ENCODE results near the gene WDR93. TPM values are rescaled to one million over a fixed set of nuclear protein-coding genes. Genes with fewer than 3 reads are reported as not detected.

WDR93 gene
- total RNA-seq, 1 experiment from 2014 or later, result not detected

DNA sequence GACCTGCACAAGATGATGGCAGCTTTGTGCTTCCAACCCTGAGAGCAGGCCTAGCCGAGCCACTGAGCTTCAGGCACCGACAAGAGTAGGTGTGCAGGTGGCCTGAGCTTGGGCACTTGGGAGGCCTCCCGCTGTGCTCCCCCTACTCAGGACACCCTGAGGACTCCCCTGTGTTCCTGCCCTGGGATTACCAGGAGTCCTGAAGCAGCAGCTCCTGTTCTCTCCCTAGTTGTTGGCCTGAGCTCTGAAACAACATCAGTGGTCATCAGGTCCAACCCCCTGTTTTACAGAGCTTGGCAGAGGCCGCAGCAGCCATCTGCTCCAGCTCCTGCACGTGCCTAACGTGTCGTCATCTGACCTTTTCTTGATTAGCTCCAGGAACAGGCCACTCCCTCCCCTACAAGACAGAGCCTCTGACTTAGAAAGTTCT is 77.5 kb downstream of the WDR93 start:
- Histone ChIP-seq H3K9me3 (ENCODE audit: low read depth, low read length, poor library complexity, severe bottlenecking) (no peaks in the 10 kb centered on the region), H3K36me3 (ENCODE audit: insufficient read depth, low read length, poor library complexity, severe bottlenecking) (no peaks in the 10 kb centered on the region), H3K4me1 (ENCODE audit: insufficient read depth, low read length, poor library complexity, severe bottlenecking) (no peaks in the 10 kb centered on the region), H3K27me3 (replicated peaks; ENCODE audit: insufficient read depth, low read depth, low read length, poor library complexity) (no peaks in the 10 kb centered on the region), H3K27ac (ENCODE audit: low read depth, low read length, poor library complexity, severe bottlenecking) (no peak overlapping the region), H3K4me3 (ENCODE audit: low read depth, low read length, poor library complexity, severe bottlenecking) (no peak overlapping the region)
- ChIA-PET POLR2A (ENCODE audit: low non-redundant PET) (no interaction called here), CTCF (interaction anchor here (0.5 to 0.6 kb wide), 2 partner anchors 18 to 137 kb away, joined by 3 to 5 read pairs; no protein-coding TSS in a partner anchor)
- DNase-seq (ENCODE audit: low spot score), result no peak
- intact Hi-C loops (cut with micrococcal nuclease; ENCODE audit: unreplicated experiment), result no loop called here
- BruUV-seq (replicated peaks), result no TSS peak
- TF ChIP-seq, protein P1, sequence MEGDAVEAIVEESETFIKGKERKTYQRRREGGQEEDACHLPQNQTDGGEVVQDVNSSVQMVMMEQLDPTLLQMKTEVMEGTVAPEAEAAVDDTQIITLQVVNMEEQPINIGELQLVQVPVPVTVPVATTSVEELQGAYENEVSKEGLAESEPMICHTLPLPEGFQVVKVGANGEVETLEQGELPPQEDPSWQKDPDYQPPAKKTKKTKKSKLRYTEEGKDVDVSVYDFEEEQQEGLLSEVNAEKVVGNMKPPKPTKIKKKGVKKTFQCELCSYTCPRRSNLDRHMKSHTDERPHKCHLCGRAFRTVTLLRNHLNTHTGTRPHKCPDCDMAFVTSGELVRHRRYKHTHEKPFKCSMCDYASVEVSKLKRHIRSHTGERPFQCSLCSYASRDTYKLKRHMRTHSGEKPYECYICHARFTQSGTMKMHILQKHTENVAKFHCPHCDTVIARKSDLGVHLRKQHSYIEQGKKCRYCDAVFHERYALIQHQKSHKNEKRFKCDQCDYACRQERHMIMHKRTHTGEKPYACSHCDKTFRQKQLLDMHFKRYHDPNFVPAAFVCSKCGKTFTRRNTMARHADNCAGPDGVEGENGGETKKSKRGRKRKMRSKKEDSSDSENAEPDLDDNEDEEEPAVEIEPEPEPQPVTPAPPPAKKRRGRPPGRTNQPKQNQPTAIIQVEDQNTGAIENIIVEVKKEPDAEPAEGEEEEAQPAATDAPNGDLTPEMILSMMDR (conservative IDR thresholded peaks at IDR 0.05; ENCODE audit: low read depth, low read length), result no peak
- no peak for TF ChIP-seq EZH2 (IDR thresholded peaks at IDR 0.05; ENCODE audit: borderline replicate concordance, low read depth, low read length, poor library complexity, severe bottlenecking)

GRCh38 chr15:89769366-89769765 is 78.8 kb downstream of the WDR93 start:
- H3K27ac ChIP-seq (ENCODE audit: low read depth, low read length, poor library complexity, severe bottlenecking), result no peak overlapping the region
- H3K27me3 ChIP-seq (replicated peaks; ENCODE audit: insufficient read depth, low read depth, low read length, poor library complexity), result no peaks in the 10 kb centered on the region
- BruUV-seq (replicated peaks), result no TSS peak

DNA sequence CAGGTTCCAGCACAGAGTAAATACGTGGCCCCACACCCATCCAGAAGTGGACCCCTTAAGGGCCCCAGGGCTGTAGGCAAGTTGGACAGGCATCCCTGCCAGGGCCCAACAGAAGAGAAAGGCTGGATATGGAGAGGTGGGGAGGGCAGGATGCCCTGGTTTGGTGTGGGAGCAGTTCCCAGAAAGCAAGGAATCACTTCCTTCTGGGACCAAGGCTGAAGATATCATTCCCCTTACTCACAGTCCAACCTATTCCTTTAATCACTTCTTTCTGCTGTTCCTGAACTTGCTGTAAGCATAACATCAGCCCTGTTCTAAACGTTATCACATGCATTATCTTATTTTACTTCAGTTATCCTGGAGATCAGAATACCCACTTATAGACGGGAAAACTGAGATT is 79.4 kb downstream of the WDR93 start:
- TF ChIP-seq, protein P1 (conservative IDR thresholded peaks at IDR 0.05; ENCODE audit: low read depth, low read length), result no peak
- TF ChIP-seq EZH2 (IDR thresholded peaks at IDR 0.05; ENCODE audit: borderline replicate concordance, low read depth, low read length, poor library complexity, severe bottlenecking), result no peak
- no peak overlapping the region for H3K4me3 ChIP-seq (ENCODE audit: low read depth, low read length, poor library complexity, severe bottlenecking)
- intact Hi-C loops (cut with micrococcal nuclease; ENCODE audit: unreplicated experiment), result no loop called here
- ChIA-PET CTCF (interaction anchor here (0.9 kb wide), 1 partner anchor 9 kb away, joined by 3 read pairs; no protein-coding TSS in a partner anchor), POLR2A (ENCODE audit: low non-redundant PET) (no interaction called here)
- no peaks in the 10 kb centered on the region for H3K36me3 ChIP-seq (ENCODE audit: insufficient read depth, low read length, poor library complexity, severe bottlenecking)
- no TSS peak for BruUV-seq (replicated peaks)
- no peaks in the 10 kb centered on the region for H3K9me3 ChIP-seq (ENCODE audit: low read depth, low read length, poor library complexity, severe bottlenecking)
- DNase-seq (ENCODE audit: low spot score), result no peak
- H3K27ac ChIP-seq (ENCODE audit: low read depth, low read length, poor library complexity, severe bottlenecking), result no peak overlapping the region
- no peaks in the 10 kb centered on the region for H3K27me3 ChIP-seq (replicated peaks; ENCODE audit: insufficient read depth, low read depth, low read length, poor library complexity)
- no peaks in the 10 kb centered on the region for H3K4me1 ChIP-seq (ENCODE audit: insufficient read depth, low read length, poor library complexity, severe bottlenecking)

More at GRCh38 chr15:89769366-89769765, 78.8 kb downstream of the WDR93 start:
- H3K4me1 ChIP-seq (ENCODE audit: insufficient read depth, low read length, poor library complexity, severe bottlenecking), result no peaks in the 10 kb centered on the region
- TF ChIP-seq EZH2 (IDR thresholded peaks at IDR 0.05; ENCODE audit: borderline replicate concordance, low read depth, low read length, poor library complexity, severe bottlenecking), result no peak
- TF ChIP-seq, protein P1 (conservative IDR thresholded peaks at IDR 0.05; ENCODE audit: low read depth, low read length), result no peak
- H3K36me3 ChIP-seq (ENCODE audit: insufficient read depth, low read length, poor library complexity, severe bottlenecking), result no peaks in the 10 kb centered on the region
- intact Hi-C loops (cut with micrococcal nuclease; ENCODE audit: unreplicated experiment), result no loop called here
- DNase-seq (ENCODE audit: low spot score), result no peak
- ChIA-PET POLR2A (ENCODE audit: low non-redundant PET) (no interaction called here), CTCF (interaction anchor here (0.7 kb wide), 1 partner anchor 251 kb away, joined by 15 read pairs; no protein-coding TSS in a partner anchor)
- no peaks in the 10 kb centered on the region for H3K9me3 ChIP-seq (ENCODE audit: low read depth, low read length, poor library complexity, severe bottlenecking)
- H3K4me3 ChIP-seq (ENCODE audit: low read depth, low read length, poor library complexity, severe bottlenecking), result no peak overlapping the region
